H1 (cell line): ENCODE results near the gene PITPNC1. TPM values are rescaled to one million over a fixed set of nuclear protein-coding genes. Genes with fewer than 3 reads are reported as not detected.

ENCODE experiments used
- CTCF ChIA-PET: fragments of 300-600 bp; sonication (Branson Sonifier 250); formaldehyde crosslinking; loops from one replicate; lab custom pipeline; 2021; ENCODE audit not compliant: partially characterized antibody; lab: Charles Lee
- POLR2A ChIA-PET: fragments of 300-600 bp; sonication (Branson Sonifier 250); formaldehyde crosslinking; loops from one replicate; lab custom pipeline; 2021; ENCODE audit warnings: inconsistent platforms; ENCODE audit not compliant: partially characterized antibody; lab: Charles Lee
- DNase-seq, 2 experiments: peaks; one replicate each; pipeline versions ENCODE4 v3.0.0 to v3.0.0-alpha.2; 2010 to 2022; ENCODE audit warnings: low spot score in 2 of 2, low read depth in 1 of 2, mixed read lengths in 1 of 2
- FAIRE-seq: peaks from 2 replicates; lab custom pipeline; 2011; peaks lifted over from hg19 to GRCh38; lab: Jason Lieb, UNC
- H2AFZ ChIP-seq: 2 replicates; pipeline ENCODE4 v1.8.1; 2012; ENCODE audit warnings: low read length, inconsistent platforms
- H2AK5ac ChIP-seq: 2 replicates; pipeline ENCODE4 v1.6.1; 2013; ENCODE audit warnings: low read depth, low read length
- H2BK120ac ChIP-seq: replicated peaks from 2 replicates; pipeline ENCODE3; 2013; ENCODE audit warnings: low read depth, low read length, inconsistent platforms
- H2BK12ac ChIP-seq: 2 replicates; pipeline ENCODE4 v1.6.1; 2013; ENCODE audit warnings: low read depth, low read length
- H2BK15ac ChIP-seq: 2 replicates; pipeline ENCODE4 v1.6.1; 2013; ENCODE audit warnings: low read length
- H2BK20ac ChIP-seq: 2 replicates; pipeline ENCODE4 v1.6.1; 2013; ENCODE audit warnings: low read length
- H2BK5ac ChIP-seq: 2 replicates; pipeline ENCODE4 v1.6.1; 2013; ENCODE audit warnings: low read depth, low read length
- H3K14ac ChIP-seq: 2 replicates; pipeline ENCODE4 v1.6.1; 2013; ENCODE audit warnings: inconsistent platforms; ENCODE audit not compliant: insufficient read length
- H3K18ac ChIP-seq: 2 replicates; pipeline ENCODE4 v1.6.1; 2013; ENCODE audit warnings: low read length; ENCODE audit errors: extremely low read depth
- H3K23ac ChIP-seq: 2 replicates; pipeline ENCODE4 v1.6.1; 2013; ENCODE audit warnings: inconsistent platforms; ENCODE audit not compliant: insufficient read length
- H3K23me2 ChIP-seq: 2 replicates; pipeline ENCODE4 v1.6.1; 2013; ENCODE audit warnings: low read depth, low read length
- H3K27ac ChIP-seq: 2 replicates; pipeline ENCODE4 v1.6.1; 2011; ENCODE audit warnings: low read depth, low read length, inconsistent platforms
- H3K27me3 ChIP-seq, 4 experiments: replicated peaks in 1 of 4; 1 replicate in 1 of 4; 2 replicates in 3 of 4; pipeline versions ENCODE4 v1.6.1 to v1.8.1; 2011 to 2013; ENCODE audit warnings: low read length in 3 of 4, mild to moderate bottlenecking in 3 of 4, inconsistent platforms in 2 of 4, mixed read lengths in 2 of 4, moderate library complexity in 1 of 4; ENCODE audit not compliant: control insufficient read depth in 3 of 4, insufficient read depth in 3 of 4; ENCODE audit errors: extremely low read depth in 1 of 4
- H3K36me3 ChIP-seq, 4 experiments: 2 replicates each; pipeline versions ENCODE4 v1.6.1 to v1.8.1; 2011 to 2013; ENCODE audit warnings: mild to moderate bottlenecking in 4 of 4, low read length in 3 of 4, moderate library complexity in 2 of 4, control low read depth in 1 of 4, inconsistent platforms in 1 of 4; ENCODE audit not compliant: insufficient read depth in 4 of 4, control insufficient read depth in 2 of 4
- H3K4ac ChIP-seq: replicated peaks from 2 replicates; pipeline ENCODE3; 2013; ENCODE audit warnings: low read length, low read depth, mixed read lengths, inconsistent platforms; ENCODE audit not compliant: insufficient read length
- H3K4me1 ChIP-seq, 4 experiments: replicated peaks in 1 of 4; 1 replicate in 1 of 4; 2 replicates in 3 of 4; pipeline versions ENCODE4 v1.6.1 to v1.8.1; 2011 to 2013; ENCODE audit warnings: low read length in 3 of 4, inconsistent platforms in 2 of 4, mixed read lengths in 1 of 4; ENCODE audit not compliant: insufficient read depth in 4 of 4, control insufficient read depth in 3 of 4
- H3K4me2 ChIP-seq, 2 experiments: 2 replicates each; pipeline versions ENCODE4 v1.6.1 to v1.8.1; 2011 to 2013; ENCODE audit warnings: low read depth in 2 of 2, low read length in 2 of 2, control low read depth in 1 of 2, inconsistent platforms in 1 of 2, mild to moderate bottlenecking in 1 of 2; ENCODE audit not compliant: insufficient read depth in 1 of 2
- H3K4me3 ChIP-seq, 4 experiments: fragments of 200-600, 300-600 bp in 1 of 4; sonication (generic), shearing (Covaris generic), sonication (Bioruptor Twin) in 1 of 4; 2 replicates each; pipeline versions ENCODE4 v1.5.1 to v1.8.1; 2011 to 2016; ENCODE audit warnings: low read length in 4 of 4, low read depth in 3 of 4, control low read depth in 2 of 4, inconsistent platforms in 2 of 4, mild to moderate bottlenecking in 2 of 4, mixed read lengths in 1 of 4, moderate library complexity in 1 of 4; ENCODE audit not compliant: insufficient read depth in 2 of 4; ENCODE audit errors: extremely low read depth in 1 of 4
- H3K56ac ChIP-seq: replicated peaks from 2 replicates; pipeline ENCODE3; 2013; ENCODE audit warnings: low read depth, mild to moderate bottlenecking, mixed read lengths, low read length, inconsistent platforms; ENCODE audit not compliant: insufficient read length
- H3K79me1 ChIP-seq: 2 replicates; pipeline ENCODE4 v1.6.1; 2013; ENCODE audit warnings: low read depth, low read length, control low read depth
- H3K79me2 ChIP-seq, 2 experiments: 2 replicates each; pipeline versions ENCODE4 v1.6.1 to v1.8.1; 2012 to 2013; ENCODE audit warnings: low read length in 2 of 2, mild to moderate bottlenecking in 2 of 2, inconsistent platforms in 1 of 2; ENCODE audit not compliant: insufficient read depth in 2 of 2, control insufficient read depth in 1 of 2
- H3K9ac ChIP-seq, 4 experiments: replicated peaks in 1 of 4; 1 replicate in 1 of 4; 2 replicates in 3 of 4; pipeline versions ENCODE4 v1.6.1 to v1.8.1; 2011 to 2013; ENCODE audit warnings: low read depth in 3 of 4, low read length in 3 of 4, control low read depth in 2 of 4, mild to moderate bottlenecking in 2 of 4, moderate library complexity in 2 of 4, inconsistent platforms in 1 of 4; ENCODE audit errors: extremely low read depth in 1 of 4
- H3K9me3 ChIP-seq, 2 experiments: 2 replicates each; pipeline versions ENCODE4 v1.6.1 to v1.8.1; 2012 to 2013; ENCODE audit warnings: mild to moderate bottlenecking in 2 of 2, moderate library complexity in 2 of 2, control low read depth in 1 of 2, inconsistent platforms in 1 of 2, low read depth in 1 of 2, low read length in 1 of 2, mixed read lengths in 1 of 2; ENCODE audit not compliant: insufficient read depth in 2 of 2
- H4K20me1 ChIP-seq, 2 experiments: replicated peaks in 1 of 2; 2 replicates each; pipeline versions ENCODE3 to v1.8.1; 2011 to 2013; ENCODE audit warnings: inconsistent platforms in 2 of 2, low read length in 2 of 2, mild to moderate bottlenecking in 1 of 2; ENCODE audit not compliant: insufficient read depth in 2 of 2, control insufficient read depth in 1 of 2
- H4K5ac ChIP-seq: 2 replicates; pipeline ENCODE4 v1.6.1; 2013; ENCODE audit warnings: low read length, low read depth, mixed read lengths, inconsistent platforms; ENCODE audit not compliant: insufficient read length
- H4K8ac ChIP-seq: 2 replicates; pipeline ENCODE4 v1.8.0; 2013; ENCODE audit warnings: mild to moderate bottlenecking, moderate library complexity, low read length, inconsistent platforms; ENCODE audit not compliant: insufficient read depth; ENCODE audit errors: extremely low read depth
- H4K91ac ChIP-seq: replicated peaks from 2 replicates; pipeline ENCODE3; 2013; ENCODE audit warnings: low read length, mixed read lengths, inconsistent platforms; ENCODE audit not compliant: insufficient read length
- BACH1 ChIP-seq: IDR thresholded peaks from 2 replicates; pipeline ENCODE4 v1.6.1; 2012; ENCODE audit warnings: low read length, improper control_type of control experiment
- WGBS, 2 experiments: shearing (Covaris generic) in 1 of 2; methylation state at CpG; one replicate each; pipeline versions ENCODE4 v1.1.6 to v1.1.7; 2013 to 2015; ENCODE audit warnings: low lambda C conversion rate in 2 of 2, mixed read lengths in 2 of 2, inconsistent platforms in 1 of 2, low coverage in 1 of 2, missing lambda C conversion rate in 1 of 2; ENCODE audit not compliant: insufficient replicate concordance in 2 of 2, insufficient coverage in 1 of 2, insufficient read length in 1 of 2; ENCODE audit errors: extremely low coverage in 1 of 2, missing lambda C conversion rate in 1 of 2; 5-methylcytosine and 5-hydroxymethylcytosine counted together
- polyA plus RNA-seq, 7 experiments: library from polyadenylated mRNA; depleted of rRNA in 3 of 7; stranded (reverse) in 5 of 7; unstranded in 2 of 7; fragments of >200 nt in 5 of 7; fragments of 200-250 nt in 2 of 7; gene quantifications; 1 replicate in 5 of 7; 2 replicates in 1 of 7; 4 replicates in 1 of 7; pipeline versions ENCODE4 v1.2.1 to v1.2.3, GENCODE V29; 2011 to 2013; ENCODE audit warnings: missing spikeins in 2 of 7, mixed read lengths in 2 of 7
- total RNA-seq: library from RNA; stranded (reverse); fragmentation: NEBNext Ultra II Directional; extraction: Animal tissue kit (Norgen Biotek cat#: 25700); gene quantifications from 2 replicates; pipeline ENCODE4 v1.2.1, GENCODE V29; 2021

The PITPNC1 gene
- total and polyA plus RNA-seq, 2 of the 8 experiments (the other 6 are each of a cell fraction or from before 2014, with no cell fraction given) = 17.6 to 54.7 TPM

- no peak overlapping the region; a peak in 1 of 4 replicates for H3K4me2 ChIP-seq
- FAIRE-seq = no peak
Observed at GRCh38 chr17:67375054-67375427, 2.0 kb upstream of the PITPNC1 start.

More at GRCh38 chr17:67375054-67375427, 2.0 kb upstream of the PITPNC1 start:
- no peak overlapping the region for H3K18ac ChIP-seq
- peaks cover 0 to 3% (median 0%) of the 10 kb centered on the region in 4 experiments; a peak in 1 of 8 replicates for H3K36me3 ChIP-seq
- H2BK120ac ChIP-seq = no peak overlapping the region
- WGBS, 2 experiments = 88% methylated on average over 5 of the region's 5 CpGs; no CpG with 5 or more reads in 1 of the 2 experiments
- no peak overlapping the region for H2BK5ac ChIP-seq
- H2BK20ac ChIP-seq = no peak overlapping the region
- H2AFZ ChIP-seq = peak overlapping the region; percentile 87
- H3K9ac ChIP-seq = no peak overlapping the region
- H2BK15ac ChIP-seq = no peak overlapping the region
- no peak for DNase-seq
- H3K4me1 ChIP-seq = peaks cover 2 to 5% (median 4%) of the 10 kb centered on the region in 4 experiments; a peak in 6 of 7 replicates
- no peak for TF ChIP-seq BACH1
- H3K79me1 ChIP-seq = peaks cover 3% of the 10 kb centered on the region
- H3K14ac ChIP-seq = no peak overlapping the region
- POLR2A ChIA-PET = interaction anchor here (0.6 to 1.1 kb wide), 5 partner anchors 10 to 252 kb away, joined by 3 to 5 read pairs (median 3); no protein-coding TSS in a partner anchor
- peak overlapping the region; percentile 22 for H4K91ac ChIP-seq
- peaks cover 0 to 12% of the 10 kb centered on the region in 2 experiments; a peak in 2 of 4 replicates for H3K79me2 ChIP-seq
- H3K23me2 ChIP-seq = peaks cover 13% of the 10 kb centered on the region; the same call in 1 of the 2 replicates
- no peak overlapping the region for H2BK12ac ChIP-seq
- peaks cover 0 to 4% of the 10 kb centered on the region in 2 experiments; a peak in 1 of 4 replicates for H3K9me3 ChIP-seq
- H3K56ac ChIP-seq = no peak overlapping the region
- H3K4ac ChIP-seq = no peak overlapping the region
- H4K8ac ChIP-seq = no peak overlapping the region
- H3K27me3 ChIP-seq = no peaks in the 10 kb centered on the region
- H3K23ac ChIP-seq = no peak overlapping the region
- H4K20me1 ChIP-seq = no peaks in the 10 kb centered on the region
- no peak overlapping the region for H3K27ac ChIP-seq
- no peak overlapping the region for H3K4me3 ChIP-seq
- H2AK5ac ChIP-seq = no peak overlapping the region
- CTCF ChIA-PET = interaction anchor here (0.6 to 3.6 kb wide), 36 partner anchors 9 to 325 kb away, joined by 3 to 22 read pairs (median 4); partner anchors contain the start of gene PSMD12
- no peak overlapping the region for H4K5ac ChIP-seq
